ENCODE results near the gene IFNG.

IFNG gene

DNA sequence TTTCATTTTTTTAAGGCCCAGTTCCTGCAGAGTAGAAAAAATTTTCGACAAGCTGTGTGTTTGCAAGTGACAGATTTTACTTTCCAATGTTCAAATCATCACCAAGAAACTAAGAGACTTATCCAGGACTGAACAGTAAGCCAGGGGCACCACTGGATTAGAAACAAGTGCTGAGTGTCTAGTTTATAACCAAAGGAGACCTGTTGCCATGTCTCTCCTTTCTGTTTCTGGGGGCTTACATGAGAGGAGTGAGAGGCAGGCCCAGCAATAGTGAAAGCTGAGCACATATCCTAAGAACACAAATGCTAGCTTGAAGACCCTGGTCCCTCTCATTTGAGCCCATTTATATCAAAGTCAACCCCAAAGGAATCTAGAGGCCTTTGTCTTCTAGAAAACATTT, 2.9 kb downstream of the IFNG start:
- no peak for DNase-seq (ENCODE audit: low read depth)
- H3K4me3 ChIP-seq (ENCODE audit: low read depth, low read length), result no peak overlapping the region
- TF ChIP-seq, protein P1, sequence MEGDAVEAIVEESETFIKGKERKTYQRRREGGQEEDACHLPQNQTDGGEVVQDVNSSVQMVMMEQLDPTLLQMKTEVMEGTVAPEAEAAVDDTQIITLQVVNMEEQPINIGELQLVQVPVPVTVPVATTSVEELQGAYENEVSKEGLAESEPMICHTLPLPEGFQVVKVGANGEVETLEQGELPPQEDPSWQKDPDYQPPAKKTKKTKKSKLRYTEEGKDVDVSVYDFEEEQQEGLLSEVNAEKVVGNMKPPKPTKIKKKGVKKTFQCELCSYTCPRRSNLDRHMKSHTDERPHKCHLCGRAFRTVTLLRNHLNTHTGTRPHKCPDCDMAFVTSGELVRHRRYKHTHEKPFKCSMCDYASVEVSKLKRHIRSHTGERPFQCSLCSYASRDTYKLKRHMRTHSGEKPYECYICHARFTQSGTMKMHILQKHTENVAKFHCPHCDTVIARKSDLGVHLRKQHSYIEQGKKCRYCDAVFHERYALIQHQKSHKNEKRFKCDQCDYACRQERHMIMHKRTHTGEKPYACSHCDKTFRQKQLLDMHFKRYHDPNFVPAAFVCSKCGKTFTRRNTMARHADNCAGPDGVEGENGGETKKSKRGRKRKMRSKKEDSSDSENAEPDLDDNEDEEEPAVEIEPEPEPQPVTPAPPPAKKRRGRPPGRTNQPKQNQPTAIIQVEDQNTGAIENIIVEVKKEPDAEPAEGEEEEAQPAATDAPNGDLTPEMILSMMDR (IDR thresholded peaks at IDR 0.05; ENCODE audit: insufficient read depth, low read depth, low read length, missing control alignments), result no peak

- no peak for DNase-seq (ENCODE audit: low read depth)
- TF ChIP-seq, protein P1 (IDR thresholded peaks at IDR 0.05; ENCODE audit: insufficient read depth, low read depth, low read length, missing control alignments), result no peak
- no peak overlapping the region for H3K4me3 ChIP-seq (ENCODE audit: low read depth, low read length)
Observed at GRCh38 chr12:68154779-68155178, 4.8 kb downstream of the IFNG start.

DNA sequence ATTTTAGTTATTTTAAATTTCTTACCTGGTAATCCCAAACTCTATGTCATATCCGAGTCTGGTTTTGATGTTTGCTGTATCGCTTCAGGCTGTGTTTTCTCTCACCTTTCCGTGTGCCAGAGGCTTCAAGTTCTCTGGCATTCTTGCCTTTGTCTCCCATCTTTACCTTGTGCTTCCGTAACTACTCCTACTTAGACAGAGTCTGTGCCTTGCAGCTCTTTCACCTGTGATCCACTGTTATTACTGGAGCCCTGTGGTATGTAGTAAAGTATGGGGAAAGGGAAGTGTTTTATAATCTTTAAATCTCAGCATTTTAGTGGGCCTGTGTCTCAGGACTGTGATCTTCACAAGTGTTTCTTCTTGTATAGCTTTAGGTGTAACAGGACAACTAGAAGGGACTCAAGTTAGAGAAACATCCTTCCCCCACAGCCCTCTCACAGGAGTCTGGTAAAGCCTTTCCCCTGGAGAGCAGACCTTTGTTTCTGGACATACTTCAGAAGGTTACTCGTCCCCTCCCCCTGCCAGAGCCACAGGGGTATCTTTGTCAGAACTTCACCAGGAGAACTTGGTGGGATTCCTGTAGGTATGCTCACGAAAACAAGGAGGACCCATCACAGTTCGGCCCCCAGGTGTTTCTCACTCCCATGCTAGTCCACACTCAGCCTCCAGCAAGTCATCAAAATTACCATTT, 11.1 kb downstream of the IFNG start:
- H3K4me3 ChIP-seq (ENCODE audit: low read depth, low read length), result no peak overlapping the region
- TF ChIP-seq, protein P1 (IDR thresholded peaks at IDR 0.05; ENCODE audit: insufficient read depth, low read depth, low read length, missing control alignments), result no peak
- DNase-seq (ENCODE audit: low read depth), result no peak

DNA sequence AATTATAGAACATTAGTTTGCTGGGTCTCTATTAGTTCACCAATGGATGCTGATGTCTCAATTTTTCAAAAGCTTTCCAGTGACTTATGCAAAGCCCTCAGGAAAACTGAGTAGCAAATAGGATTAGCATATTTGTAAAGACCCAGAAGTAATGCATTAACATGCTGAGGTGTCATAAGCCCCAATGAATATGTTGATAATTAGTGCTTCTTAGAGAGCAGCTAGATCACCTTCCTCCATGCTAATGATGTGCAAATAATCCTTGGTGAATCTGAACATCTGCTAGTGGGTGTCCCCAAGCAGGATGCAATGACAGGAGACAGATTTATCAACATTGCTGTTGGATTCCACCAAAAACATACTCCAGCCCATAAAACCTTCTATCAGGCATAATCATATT, 19.0 kb downstream of the IFNG start:
- TF ChIP-seq, protein P1 (IDR thresholded peaks at IDR 0.05; ENCODE audit: insufficient read depth, low read depth, low read length, missing control alignments), result no peak
- H3K4me3 ChIP-seq (ENCODE audit: low read depth, low read length), result no peak overlapping the region
- no peak for DNase-seq (ENCODE audit: low read depth)

- DNase-seq (ENCODE audit: low read depth), result no peak
- TF ChIP-seq, protein P1 (IDR thresholded peaks at IDR 0.05; ENCODE audit: insufficient read depth, low read depth, low read length, missing control alignments), result no peak
- H3K4me3 ChIP-seq (ENCODE audit: low read depth, low read length), result no peak overlapping the region
Observed at GRCh38 chr12:68139941-68140340, 19.6 kb downstream of the IFNG start.

- TF ChIP-seq, protein P1 (IDR thresholded peaks at IDR 0.05; ENCODE audit: insufficient read depth, low read depth, low read length, missing control alignments), result no peak
- H3K4me3 ChIP-seq (ENCODE audit: low read depth, low read length), result no peak overlapping the region
- DNase-seq (ENCODE audit: low read depth), result no peak
Observed at GRCh38 chr12:68139001-68139400, 20.5 kb downstream of the IFNG start.

GRCh38 chr12:68138480-68138879, 21.1 kb downstream of the IFNG start:
- DNase-seq (ENCODE audit: low read depth), result no peak
- H3K4me3 ChIP-seq (ENCODE audit: low read depth, low read length), result no peak overlapping the region
- TF ChIP-seq, protein P1 (IDR thresholded peaks at IDR 0.05; ENCODE audit: insufficient read depth, low read depth, low read length, missing control alignments), result no peak

Measured in GM12865 (cell line).